Endodermal cell (in vitro differentiated cells): ENCODE results near the gene ANKRD18B. TPM values are rescaled to one million over a fixed set of nuclear protein-coding genes. Genes with fewer than 3 reads are reported as not detected.
"Not testable (repeated sequence)": the region's sequence is repeated elsewhere in the genome, so short reads cannot be mapped to it uniquely, and the experiment has no call there.

Experiments
- DNase-seq: peaks from one replicate; pipeline ENCODE4 v3.0.0-alpha.2; 2017
- H3K27ac ChIP-seq: 2 replicates; pipeline ENCODE4 v1.5.1; 2013; ENCODE audit warnings: mild to moderate bottlenecking, low read depth, low read length, moderate library complexity
- H3K27me3 ChIP-seq: 2 replicates; pipeline ENCODE4 v1.6.1; 2013; ENCODE audit warnings: mild to moderate bottlenecking, low read length, moderate library complexity; ENCODE audit not compliant: insufficient read depth, control insufficient read depth, poor library complexity, severe bottlenecking
- H3K36me3 ChIP-seq: 2 replicates; pipeline ENCODE4 v1.7.0; 2013; ENCODE audit warnings: mild to moderate bottlenecking, low read length, moderate library complexity; ENCODE audit not compliant: control insufficient read depth, insufficient read depth
- H3K4me1 ChIP-seq: one replicate; pipeline ENCODE4 v1.7.0; 2013; ENCODE audit warnings: low read length; ENCODE audit not compliant: control insufficient read depth, insufficient read depth
- H3K4me3 ChIP-seq: 2 replicates; pipeline ENCODE4 v1.5.1; 2013; ENCODE audit warnings: mild to moderate bottlenecking, low read length, moderate library complexity
- H3K9ac ChIP-seq: 2 replicates; pipeline ENCODE4 v1.6.1; 2013; ENCODE audit warnings: mild to moderate bottlenecking, low read length, moderate library complexity; ENCODE audit not compliant: poor library complexity, severe bottlenecking; ENCODE audit errors: extremely low read depth
- H3K9me3 ChIP-seq: 2 replicates; pipeline ENCODE4 v1.6.1; 2013; ENCODE audit warnings: mild to moderate bottlenecking, low read length, moderate library complexity; ENCODE audit not compliant: control insufficient read depth
- H3K27ac Mint-ChIP-seq: 2 replicates; pipeline ENCODE4 v1.8.0; 2020; ENCODE audit warnings: mixed read lengths
- H3K27me3 Mint-ChIP-seq: 2 replicates; pipeline ENCODE4 v1.8.0; 2021; ENCODE audit warnings: mild to moderate bottlenecking, mixed read lengths; ENCODE audit not compliant: insufficient read depth
- H3K36me3 Mint-ChIP-seq: 2 replicates; pipeline ENCODE4 v1.8.0; 2020; ENCODE audit warnings: low read depth, mixed read lengths
- H3K4me1 Mint-ChIP-seq: 2 replicates; pipeline ENCODE4 v1.8.0; 2020; ENCODE audit warnings: mixed read lengths
- H3K4me3 Mint-ChIP-seq: 2 replicates; pipeline ENCODE4 v1.8.0; 2020; ENCODE audit warnings: mild to moderate bottlenecking, moderate library complexity, mixed read lengths
- H3K9me3 Mint-ChIP-seq: 2 replicates; pipeline ENCODE4 v1.8.0; 2020; ENCODE audit warnings: mild to moderate bottlenecking, mixed read lengths
- WGBS, 2 experiments: methylation state at CpG; one replicate each; pipeline versions ENCODE4 v1.1.5 to v1.1.7; 2013; ENCODE audit warnings: missing lambda C conversion rate in 2 of 2, mixed read lengths in 1 of 2; ENCODE audit not compliant: insufficient coverage in 1 of 2, insufficient read length in 1 of 2; 5-methylcytosine and 5-hydroxymethylcytosine counted together
- total RNA-seq, 2 donors: library from RNA; stranded (reverse); fragmentation: NEBNext Ultra II Directional in 1 of 2; extraction: Animal tissue kit (Norgen Biotek cat#: 25700) in 1 of 2; gene quantifications; 2 replicates in 1 of 2; 3 replicates in 1 of 2; pipeline ENCODE4 v1.2.1, GENCODE V29; 2021
- TF ChIP-seq, protein P1 (sequence below): fragments of 200-600 bp; sonication (generic); conservative IDR thresholded peaks from 2 replicates; pipeline ENCODE4 v1.5.0; 2021; ENCODE audit warnings: antibody characterized with exemption, mild to moderate bottlenecking

The ANKRD18B gene
- total RNA-seq, 2 donors from 2014 or later: 6.7 to 9.7 TPM

DNA sequence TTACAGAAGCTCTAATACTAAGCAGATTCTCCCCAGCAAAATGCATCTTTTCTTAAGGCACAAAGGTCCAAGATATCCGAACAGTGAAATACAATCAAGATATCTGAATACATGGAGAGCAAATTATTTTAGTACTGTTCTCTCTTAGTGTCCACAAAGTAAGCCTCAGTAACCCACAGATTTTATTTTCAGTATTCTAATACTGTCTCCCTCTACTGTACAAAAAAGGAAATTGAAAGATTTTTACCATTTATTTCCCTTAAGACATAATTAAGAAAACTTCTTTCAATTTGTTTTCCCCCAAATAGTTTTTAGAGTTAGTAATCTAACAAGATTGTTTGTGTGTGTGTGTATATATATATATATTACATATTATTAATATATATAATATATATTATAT is 25.7 kb upstream of the ANKRD18B start:
- Mint-ChIP-seq H3K4me3 (no peak overlapping the region), H3K36me3 (no peaks in the 10 kb centered on the region), H3K9me3 (no peaks in the 10 kb centered on the region), H3K27me3 (no peaks in the 10 kb centered on the region), H3K4me1 (peaks cover 2% of the 10 kb centered on the region), H3K27ac (no peak overlapping the region)
- no peak for DNase-seq
- Histone ChIP-seq H3K4me3 (no peak overlapping the region), H3K9ac (no peak overlapping the region), H3K9me3 (no peaks in the 10 kb centered on the region), H3K27me3 (no peaks in the 10 kb centered on the region), H3K36me3 (no peaks in the 10 kb centered on the region), H3K27ac (no peak overlapping the region), H3K4me1 (no peaks in the 10 kb centered on the region)
- WGBS, 2 experiments: 76% methylated on average over 1 of the region's 1 CpG; no CpG with 5 or more reads in 1 of the 2 experiments
- TF ChIP-seq, protein P1, sequence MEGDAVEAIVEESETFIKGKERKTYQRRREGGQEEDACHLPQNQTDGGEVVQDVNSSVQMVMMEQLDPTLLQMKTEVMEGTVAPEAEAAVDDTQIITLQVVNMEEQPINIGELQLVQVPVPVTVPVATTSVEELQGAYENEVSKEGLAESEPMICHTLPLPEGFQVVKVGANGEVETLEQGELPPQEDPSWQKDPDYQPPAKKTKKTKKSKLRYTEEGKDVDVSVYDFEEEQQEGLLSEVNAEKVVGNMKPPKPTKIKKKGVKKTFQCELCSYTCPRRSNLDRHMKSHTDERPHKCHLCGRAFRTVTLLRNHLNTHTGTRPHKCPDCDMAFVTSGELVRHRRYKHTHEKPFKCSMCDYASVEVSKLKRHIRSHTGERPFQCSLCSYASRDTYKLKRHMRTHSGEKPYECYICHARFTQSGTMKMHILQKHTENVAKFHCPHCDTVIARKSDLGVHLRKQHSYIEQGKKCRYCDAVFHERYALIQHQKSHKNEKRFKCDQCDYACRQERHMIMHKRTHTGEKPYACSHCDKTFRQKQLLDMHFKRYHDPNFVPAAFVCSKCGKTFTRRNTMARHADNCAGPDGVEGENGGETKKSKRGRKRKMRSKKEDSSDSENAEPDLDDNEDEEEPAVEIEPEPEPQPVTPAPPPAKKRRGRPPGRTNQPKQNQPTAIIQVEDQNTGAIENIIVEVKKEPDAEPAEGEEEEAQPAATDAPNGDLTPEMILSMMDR: peak; percentile 50

- H3K4me1 ChIP-seq: no peaks in the 10 kb centered on the region
- DNase-seq: no peak
- Mint-ChIP-seq H3K27ac (no peak overlapping the region), H3K9me3 (no peaks in the 10 kb centered on the region), H3K4me1 (no peaks in the 10 kb centered on the region), H3K36me3 (no peaks in the 10 kb centered on the region), H3K4me3 (no peak overlapping the region), H3K27me3 (no peaks in the 10 kb centered on the region)
- no peaks in the 10 kb centered on the region for H3K36me3 ChIP-seq
- WGBS, 2 experiments: 71 to 76% methylated on average over 7 of the region's 7 CpGs
- no peak overlapping the region for H3K9ac ChIP-seq
- H3K27ac ChIP-seq: no peak overlapping the region
- no peaks in the 10 kb centered on the region for H3K27me3 ChIP-seq
- H3K9me3 ChIP-seq: no peaks in the 10 kb centered on the region
- TF ChIP-seq, protein P1: no peak
- H3K4me3 ChIP-seq: no peak overlapping the region
These were observed 17.3 kb upstream of the ANKRD18B start for GRCh38 chr9:33506626-33507370.

DNA sequence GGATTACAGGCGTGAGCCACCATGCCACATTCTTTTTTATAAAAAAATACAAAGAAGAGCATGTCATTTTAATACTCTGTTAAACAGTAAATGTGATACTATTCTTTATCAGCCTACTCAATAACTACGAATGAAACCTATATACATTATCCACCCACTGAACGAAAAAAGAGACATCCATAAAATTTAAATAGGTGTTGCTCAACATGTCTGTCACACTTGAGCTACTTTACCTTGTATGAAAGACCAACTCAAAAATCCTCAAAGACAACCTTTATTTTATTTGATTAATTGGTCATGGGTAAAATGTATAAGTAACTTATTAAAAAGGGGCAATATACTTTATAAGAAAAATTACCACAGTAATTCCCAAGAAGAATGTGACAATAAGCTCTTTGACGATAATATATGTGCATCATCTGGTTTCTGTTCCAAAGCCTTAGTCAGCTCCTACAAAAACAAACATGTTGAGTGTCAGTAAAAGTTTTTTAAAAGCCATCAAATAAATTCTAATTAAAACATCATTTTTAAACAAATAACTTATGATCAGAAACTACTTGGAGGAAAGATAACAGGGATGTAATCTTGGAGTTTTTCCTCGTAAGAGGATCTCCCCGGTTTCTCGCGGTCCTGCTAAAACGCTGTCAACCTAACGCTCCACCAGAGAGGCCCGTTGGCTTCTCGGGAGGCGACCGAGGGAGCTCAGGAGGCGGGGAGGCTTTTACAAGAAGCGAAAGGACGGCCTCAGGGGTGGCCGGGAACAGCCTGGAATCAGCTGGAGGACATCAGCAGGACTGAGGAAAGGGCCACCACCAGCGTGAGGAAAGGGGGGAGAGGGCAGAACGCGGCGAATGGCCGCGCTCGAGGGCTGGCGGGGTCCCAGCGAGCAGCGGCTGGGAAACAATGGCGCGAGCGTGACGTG is 13.5 kb upstream of the ANKRD18B start:
- Mint-ChIP-seq H3K4me3 (peak overlapping the region; percentile 77), H3K27ac (peak overlapping the region; percentile 96), H3K9me3 (peaks cover 17% of the 10 kb centered on the region), H3K36me3 (no peaks in the 10 kb centered on the region), H3K27me3 (no peaks in the 10 kb centered on the region), H3K4me1 (no peaks in the 10 kb centered on the region)
- TF ChIP-seq, protein P1: no peak
- Histone ChIP-seq H3K4me3 (peak overlapping the region; percentile 83), H3K27me3 (no peaks in the 10 kb centered on the region), H3K9ac (peak overlapping the region; percentile 75), H3K36me3 (no peaks in the 10 kb centered on the region), H3K27ac (peak overlapping the region; percentile 91), H3K4me1 (no peaks in the 10 kb centered on the region), H3K9me3 (peaks cover 15% of the 10 kb centered on the region)
- 15 to 16% methylated on average over 8 to 32 of the region's 32 CpGs for WGBS, 2 experiments
- peak; percentile 83 for DNase-seq

DNA sequence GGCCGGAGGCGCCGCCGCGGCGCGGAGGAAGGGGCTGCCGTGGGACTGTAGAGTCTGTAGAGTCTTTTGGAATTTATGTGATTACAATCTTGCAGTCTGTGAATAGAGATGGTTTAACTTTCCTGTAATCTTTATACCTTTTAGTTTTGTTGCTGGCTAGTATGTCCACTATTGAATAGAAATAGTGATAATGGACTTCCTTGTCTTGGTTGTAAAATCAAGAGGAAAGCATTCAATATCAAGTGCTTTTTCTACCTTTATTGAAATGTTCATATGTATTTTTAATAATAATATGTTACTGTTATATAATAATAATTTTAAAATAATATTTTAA is 12.9 kb upstream of the ANKRD18B start:
- H3K27me3 Mint-ChIP-seq, H3K36me3 ChIP-seq, H3K4me1 Mint-ChIP-seq, H3K4me1 ChIP-seq, H3K27me3 ChIP-seq, DNase-seq, H3K36me3 Mint-ChIP-seq: not testable (repeated sequence)
- WGBS, 2 experiments: 12% methylated on average over 8 of the region's 8 CpGs; no CpG with 5 or more reads in 1 of the 2 experiments
- peaks cover 15% of the 10 kb centered on the region for H3K9me3 ChIP-seq
- peak overlapping the region; percentile 83 for H3K4me3 ChIP-seq
- peak overlapping the region; percentile 91 for H3K27ac ChIP-seq
- H3K9ac ChIP-seq: peak overlapping the region; percentile 75
- peaks cover 19% of the 10 kb centered on the region for H3K9me3 Mint-ChIP-seq
- peak overlapping the region; percentile 77 for H3K4me3 Mint-ChIP-seq
- peak overlapping the region; percentile 96 for H3K27ac Mint-ChIP-seq

- not testable (repeated sequence) for H3K4me1 Mint-ChIP-seq, H3K27me3 ChIP-seq, H3K27me3 Mint-ChIP-seq, H3K4me3 Mint-ChIP-seq, H3K36me3 ChIP-seq, H3K9ac ChIP-seq, H3K4me1 ChIP-seq, H3K4me3 ChIP-seq, DNase-seq, H3K36me3 Mint-ChIP-seq, H3K27ac ChIP-seq, H3K27ac Mint-ChIP-seq
- H3K9me3 ChIP-seq: peaks cover 15% of the 10 kb centered on the region
- H3K9me3 Mint-ChIP-seq: peaks cover 19% of the 10 kb centered on the region
- WGBS, 2 experiments: 86 to 97% methylated on average over 1 of the region's 2 CpGs
These were observed 11.5 kb upstream of the ANKRD18B start for GRCh38 chr9:33512535-33512934.
